ENCODE results near the gene CCL24.
"Not testable (repeated sequence)": the region's sequence is repeated elsewhere in the genome, so short reads cannot be mapped to it uniquely, and the experiment has no call there.

The CCL24 gene

GRCh38 chr7:75780647-75781273, 32.8 kb downstream of the CCL24 start:
- not testable (repeated sequence) for DNase-seq (ENCODE audit: low read depth in 2 of 2)

- DNase-seq (ENCODE audit: low read depth in 2 of 2), result not testable (repeated sequence)
Measured at GRCh38 chr7:75779516-75779915, 34.1 kb downstream of the CCL24 start.

GRCh38 chr7:75779035-75779434, 34.6 kb downstream of the CCL24 start:
- not testable (repeated sequence) for DNase-seq (ENCODE audit: low read depth in 2 of 2)

- peak; percentile 17 to 53 for DNase-seq (ENCODE audit: low read depth in 2 of 2)
Measured at GRCh38 chr7:75776295-75776971, 37.2 kb downstream of the CCL24 start.

- not testable (repeated sequence) for DNase-seq (ENCODE audit: low read depth in 2 of 2)
Measured at GRCh38 chr7:75773958-75774357, 39.6 kb downstream of the CCL24 start.

GRCh38 chr7:75772081-75773077, 41.2 kb downstream of the CCL24 start, which contains the start of gene CCL26:
TSS of gene CCL26 (minus strand) at chr7:75772211. CDS start at chr7:75772176, 35 bp downstream.
- no peak for DNase-seq (ENCODE audit: low read depth in 2 of 2)

- no peak for DNase-seq (ENCODE audit: low read depth in 2 of 2)
Measured at GRCh38 chr7:75771224-75771623, 42.4 kb downstream of the CCL24 start.

GRCh38 chr7:75762350-75762917, 51.2 kb downstream of the CCL24 start:
- DNase-seq (ENCODE audit: low read depth in 2 of 2), result no peak

GRCh38 chr7:75761801-75762200, 51.8 kb downstream of the CCL24 start:
- DNase-seq (ENCODE audit: low read depth in 2 of 2), result not testable (repeated sequence)
